SK-N-SH (cell line): ENCODE results near the gene NDOR1. TPM values are rescaled to one million over a fixed set of nuclear protein-coding genes. Genes with fewer than 3 reads are reported as not detected.

Experiments used
- CTCF ChIA-PET: fragments of 300-600, 350-600 bp; formaldehyde crosslinking; extraction: SDS; loops from one replicate; lab custom pipeline; 2021; lab: Yijun Ruan, JAX
- POLR2A ChIA-PET: fragments of 350-600 bp; sonication (Branson Sonifier 250); formaldehyde crosslinking; extraction: SDS; loops from one replicate; lab custom pipeline; 2020; ENCODE audit warnings: antibody characterized with exemption, inconsistent platforms; lab: Yijun Ruan, JAX
- DNase-seq: peaks from one replicate; pipeline ENCODE4 v3.0.0; 2012
- H2AFZ ChIP-seq: fragments of 200-600 bp; sonication (generic); 2 replicates; pipeline ENCODE4 v1.8.1; 2016; ENCODE audit warnings: antibody characterized with exemption, mild to moderate bottlenecking, low read depth
- H3F3A ChIP-seq: fragments of 200-600 bp; sonication (generic); replicated peaks from 2 replicates; pipeline ENCODE3; 2016; ENCODE audit warnings: antibody characterized with exemption, mild to moderate bottlenecking; ENCODE audit not compliant: insufficient read depth
- H3K27ac ChIP-seq, 2 experiments: fragments of 200-500 bp in 1 of 2; fragments of 200-600 bp in 1 of 2; sonication (Bioruptor generic) in 1 of 2; sonication (generic), shearing (Covaris generic) in 1 of 2; 2 replicates each; pipeline versions ENCODE4 v1.5.1 to v1.6.1; 2014 to 2016; ENCODE audit warnings: low read depth in 2 of 2, inconsistent platforms in 1 of 2, low read length in 1 of 2, mild to moderate bottlenecking in 1 of 2, mixed read lengths in 1 of 2
- H3K27me3 ChIP-seq: fragments of 200-600 bp; sonication (generic), shearing (Covaris generic); 2 replicates; pipeline ENCODE4 v1.6.1; 2016; ENCODE audit warnings: mixed run types; ENCODE audit not compliant: insufficient read depth
- H3K36me3 ChIP-seq, 2 experiments: fragments of 200-500 bp in 1 of 2; fragments of 200-600 bp in 1 of 2; sonication (Bioruptor generic) in 1 of 2; sonication (generic) in 1 of 2; replicated peaks in 1 of 2; 2 replicates each; pipeline versions ENCODE3 to v1.5.1; 2014 to 2016; ENCODE audit warnings: low read length in 1 of 2, mild to moderate bottlenecking in 1 of 2; ENCODE audit not compliant: insufficient read depth in 2 of 2, control insufficient read depth in 1 of 2
- H3K4me1 ChIP-seq, 2 experiments: fragments of 200-500 bp in 1 of 2; fragments of 200-600 bp in 1 of 2; sonication (Bioruptor generic) in 1 of 2; sonication (generic), shearing (Covaris generic) in 1 of 2; 2 replicates each; pipeline versions ENCODE4 v1.5.1 to v1.6.1; 2014 to 2016; ENCODE audit warnings: low read depth in 1 of 2, low read length in 1 of 2, mixed run types in 1 of 2; ENCODE audit not compliant: insufficient read depth in 2 of 2, control insufficient read depth in 1 of 2
- H3K4me2 ChIP-seq: fragments of 200-600 bp; sonication (generic), shearing (Covaris generic); 2 replicates; pipeline ENCODE4 v1.6.1; 2017; ENCODE audit warnings: mixed run types
- H3K4me3 ChIP-seq, 2 experiments: fragments of 200-500 bp in 1 of 2; fragments of 200-600 bp in 1 of 2; sonication (Bioruptor generic) in 1 of 2; sonication (generic), shearing (Covaris generic) in 1 of 2; 2 replicates each; pipeline versions ENCODE4 v1.5.1 to v1.8.1; 2014 to 2016; ENCODE audit warnings: low read depth in 2 of 2, inconsistent platforms in 1 of 2, low read length in 1 of 2, mild to moderate bottlenecking in 1 of 2, mixed read lengths in 1 of 2, moderate library complexity in 1 of 2
- H3K79me2 ChIP-seq: fragments of 200-600 bp; sonication (generic); 2 replicates; pipeline ENCODE4 v1.8.1; 2017; ENCODE audit warnings: mild to moderate bottlenecking; ENCODE audit not compliant: insufficient read depth
- H3K9ac ChIP-seq: fragments of 200-600 bp; sonication (generic); 2 replicates; pipeline ENCODE4 v1.6.1; 2017; ENCODE audit warnings: mixed run types
- H3K9me2 ChIP-seq: fragments of 200-600 bp; sonication (generic); 2 replicates; pipeline ENCODE4 v1.6.1; 2017; ENCODE audit warnings: mixed run types
- H3K9me3 ChIP-seq: fragments of 200-600 bp; sonication (generic); 2 replicates; pipeline ENCODE4 v1.6.1; 2017; ENCODE audit warnings: mixed run types, mild to moderate bottlenecking, moderate library complexity
- H4K20me1 ChIP-seq: fragments of 200-600 bp; sonication (generic); 2 replicates; pipeline ENCODE4 v1.6.1; 2017; ENCODE audit warnings: mild to moderate bottlenecking, mixed run types; ENCODE audit not compliant: insufficient read depth
- CHD2 ChIP-seq: fragments of 150-350 bp; IDR thresholded peaks from 2 replicates; pipeline ENCODE4 v1.6.1; 2018; ENCODE audit warnings: low read length; ENCODE audit not compliant: partially characterized antibody
- ELF1 ChIP-seq: IDR thresholded peaks from 2 replicates; pipeline ENCODE4 v1.4.0; 2012
- EP300 ChIP-seq, 2 experiments: IDR thresholded peaks; 2 replicates each; pipeline versions ENCODE4 v1.4.0 to v1.6.1; 2012; ENCODE audit warnings: borderline replicate concordance in 1 of 2, low read depth in 1 of 2, low read length in 1 of 2
- JUND ChIP-seq: IDR thresholded peaks from 2 replicates; pipeline ENCODE4 v1.4.0; 2012
- MEF2A ChIP-seq: IDR thresholded peaks from 2 replicates; pipeline ENCODE4 v1.4.0; 2012; ENCODE audit warnings: low read depth, borderline replicate concordance
- NRF1 ChIP-seq: IDR thresholded peaks from 2 replicates; pipeline ENCODE4 v1.6.1; 2012; ENCODE audit warnings: low read depth, mild to moderate bottlenecking, low read length
- RCOR1 ChIP-seq: fragments of 150-350 bp; IDR thresholded peaks from 2 replicates; pipeline ENCODE4 v1.6.1; 2017; ENCODE audit warnings: antibody characterized with exemption, low read length
- SIN3A ChIP-seq: IDR thresholded peaks from 2 replicates; pipeline ENCODE4 v1.6.1; 2012; ENCODE audit warnings: low read depth, mild to moderate bottlenecking, low read length, moderate library complexity, borderline replicate concordance
- TEAD4 ChIP-seq: IDR thresholded peaks from 2 replicates; pipeline ENCODE4 v1.4.0; 2012; ENCODE audit warnings: mild to moderate bottlenecking, borderline replicate concordance; ENCODE audit not compliant: insufficient read depth
- YY1 ChIP-seq: IDR thresholded peaks from 2 replicates; pipeline ENCODE4 v1.4.0; 2012; ENCODE audit warnings: low read depth, mild to moderate bottlenecking
- WGBS: methylation state at CpG from one replicate; pipeline ENCODE4 v1.1.6; 2017; ENCODE audit warnings: low lambda C conversion rate; 5-methylcytosine and 5-hydroxymethylcytosine counted together
- polyA plus RNA-seq, 3 experiments: library from polyadenylated mRNA; depleted of rRNA; stranded (reverse); fragments of >200 nt; gene quantifications; 2 replicates each; pipeline ENCODE4 v1.2.3, GENCODE V29; 2012
- TF ChIP-seq, protein P1 (sequence below): fragments of 150-350 bp; IDR thresholded peaks from 2 replicates; pipeline ENCODE4 v1.6.1; 2016; ENCODE audit warnings: mild to moderate bottlenecking, low read depth, low read length
- TF ChIP-seq, protein P2 (sequence below): IDR thresholded peaks from 2 replicates; pipeline ENCODE4 v1.4.0; 2012; ENCODE audit warnings: low read depth
- TF ChIP-seq, protein P3 (sequence below): IDR thresholded peaks from 2 replicates; pipeline ENCODE4 v1.4.0; 2012; ENCODE audit warnings: low read depth, borderline replicate concordance

NDOR1 gene
- polyA plus RNA-seq, 1 of the 3 experiments (the other 2 are of a cell fraction) = 8.6 TPM

GRCh38 chr9:137253717-137254623 lies 48.5 kb downstream of the NDOR1 start:
- WGBS = 69% methylated on average over 14 of the region's 21 CpGs
- Histone ChIP-seq H3K27me3 (no peaks in the 10 kb centered on the region), H4K20me1 (peaks cover 12% of the 10 kb centered on the region; the same call in 1 of the 2 replicates), H3F3A (no peaks in the 10 kb centered on the region), H3K4me1 (peaks cover 0 to 26% of the 10 kb centered on the region in 2 experiments; a peak in 1 of 4 replicates), H3K4me3 (peak overlapping the region; percentile 94 to 96), H3K9ac (peak overlapping the region; percentile 81), H3K4me2 (peak overlapping the region; percentile 100), H3K9me2 (no peaks in the 10 kb centered on the region), H3K9me3 (no peaks in the 10 kb centered on the region), H3K79me2 (peaks cover 36% of the 10 kb centered on the region), H3K36me3 (peaks cover 7 to 11% of the 10 kb centered on the region in 2 experiments), H2AFZ (peak overlapping the region; percentile 96), H3K27ac (no peak overlapping the region; a peak in 1 of 4 replicates)
- no peak for TF ChIP-seq NRF1
- TF ChIP-seq SIN3A = no peak
- TF ChIP-seq, protein P1, sequence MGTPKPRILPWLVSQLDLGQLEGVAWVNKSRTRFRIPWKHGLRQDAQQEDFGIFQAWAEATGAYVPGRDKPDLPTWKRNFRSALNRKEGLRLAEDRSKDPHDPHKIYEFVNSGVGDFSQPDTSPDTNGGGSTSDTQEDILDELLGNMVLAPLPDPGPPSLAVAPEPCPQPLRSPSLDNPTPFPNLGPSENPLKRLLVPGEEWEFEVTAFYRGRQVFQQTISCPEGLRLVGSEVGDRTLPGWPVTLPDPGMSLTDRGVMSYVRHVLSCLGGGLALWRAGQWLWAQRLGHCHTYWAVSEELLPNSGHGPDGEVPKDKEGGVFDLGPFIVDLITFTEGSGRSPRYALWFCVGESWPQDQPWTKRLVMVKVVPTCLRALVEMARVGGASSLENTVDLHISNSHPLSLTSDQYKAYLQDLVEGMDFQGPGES = no peak
- no peak for TF ChIP-seq RCOR1
- TF ChIP-seq MEF2A = no peak
- TF ChIP-seq, protein P2, sequence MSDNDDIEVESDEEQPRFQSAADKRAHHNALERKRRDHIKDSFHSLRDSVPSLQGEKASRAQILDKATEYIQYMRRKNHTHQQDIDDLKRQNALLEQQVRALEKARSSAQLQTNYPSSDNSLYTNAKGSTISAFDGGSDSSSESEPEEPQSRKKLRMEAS = no peak
- TF ChIP-seq CHD2 = no peak
- TF ChIP-seq, protein P3, sequence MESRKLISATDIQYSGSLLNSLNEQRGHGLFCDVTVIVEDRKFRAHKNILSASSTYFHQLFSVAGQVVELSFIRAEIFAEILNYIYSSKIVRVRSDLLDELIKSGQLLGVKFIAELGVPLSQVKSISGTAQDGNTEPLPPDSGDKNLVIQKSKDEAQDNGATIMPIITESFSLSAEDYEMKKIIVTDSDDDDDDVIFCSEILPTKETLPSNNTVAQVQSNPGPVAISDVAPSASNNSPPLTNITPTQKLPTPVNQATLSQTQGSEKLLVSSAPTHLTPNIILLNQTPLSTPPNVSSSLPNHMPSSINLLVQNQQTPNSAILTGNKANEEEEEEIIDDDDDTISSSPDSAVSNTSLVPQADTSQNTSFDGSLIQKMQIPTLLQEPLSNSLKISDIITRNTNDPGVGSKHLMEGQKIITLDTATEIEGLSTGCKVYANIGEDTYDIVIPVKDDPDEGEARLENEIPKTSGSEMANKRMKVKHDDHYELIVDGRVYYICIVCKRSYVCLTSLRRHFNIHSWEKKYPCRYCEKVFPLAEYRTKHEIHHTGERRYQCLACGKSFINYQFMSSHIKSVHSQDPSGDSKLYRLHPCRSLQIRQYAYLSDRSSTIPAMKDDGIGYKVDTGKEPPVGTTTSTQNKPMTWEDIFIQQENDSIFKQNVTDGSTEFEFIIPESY = no peak
- no peak for TF ChIP-seq ELF1
- TF ChIP-seq JUND = no peak
- TF ChIP-seq EP300 (IDR thresholded peaks at IDR 0.05; ENCODE audit: borderline replicate concordance in 1 of 2, low read depth in 1 of 2, low read length in 1 of 2) = no peak
- no peak for TF ChIP-seq YY1
- no peak for TF ChIP-seq TEAD4
- DNase-seq = no peak
- ChIA-PET POLR2A (interaction anchor here (0.7 to 6.6 kb wide), 7 partner anchors 9 to 209 kb away, joined by 3 to 83 read pairs (median 3); partner anchors contain the start of genes EXD3, NOXA1 and TUBB4B), CTCF (interaction anchor here (0.8 to 4.6 kb wide), 11 partner anchors 10 to 324 kb away, joined by 3 to 33 read pairs (median 4); partner anchors contain the start of genes DPH7, RNF208, RNF224 and TUBB4B)
